Measurements from ENCODE around the gene KPNA2.
A peak's percentile ranks its signal among the peaks of the same experiment; 100 is the strongest.
"Not testable (repeated sequence)": the region's sequence is repeated elsewhere in the genome, so short reads cannot be mapped to it uniquely, and the experiment has no call there.

Gene KPNA2

GRCh38 chr17:68035523-68036303 is at the start of gene KPNA2:
KPNA2 (plus strand) TSS chr17:68035735; CDS start chr17:68037133, 1,398 bp downstream.
- peak; percentile 98 to 99 (median 98) for DNase-seq

GRCh38 chr17:67990909-67991308 is 44.6 kb upstream of the KPNA2 start:
- peak in 2 of 3 experiments; percentile 31 to 55 for DNase-seq

DNA sequence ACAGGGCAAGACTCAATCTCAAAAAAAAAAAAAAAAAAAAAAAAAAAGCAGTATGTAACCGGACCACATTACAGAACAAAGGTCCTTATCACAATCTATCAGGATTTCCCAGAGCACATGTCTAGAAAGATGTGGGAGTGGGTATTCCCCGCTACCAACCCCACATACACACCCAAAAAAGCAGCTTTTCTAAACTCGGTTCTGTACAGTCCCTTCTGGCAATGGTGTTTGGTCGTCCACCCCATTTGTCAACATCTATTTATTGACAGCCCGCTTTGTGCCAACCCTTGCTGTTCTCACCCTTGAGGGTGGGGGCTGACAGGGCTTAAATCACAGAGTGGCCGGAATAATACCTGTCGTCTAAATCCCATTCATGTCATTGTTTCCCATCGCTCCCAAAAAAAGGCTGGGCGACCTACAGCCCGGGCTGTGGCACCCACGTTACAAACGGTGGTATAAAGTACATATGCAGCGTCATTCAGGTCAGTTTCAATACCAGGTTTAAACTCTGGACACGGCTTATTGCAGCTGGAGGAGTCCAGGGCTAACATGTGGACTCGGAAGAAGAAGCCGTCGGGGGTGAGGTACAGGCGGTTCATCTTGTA is 42.9 kb upstream of the KPNA2 start:
- peak in 1 of 3 experiments; percentile 26 for DNase-seq

- peak; percentile 84 to 92 (median 91) for DNase-seq
These were observed 42.2 kb upstream of the KPNA2 start for GRCh38 chr17:67993153-67993997.

DNA sequence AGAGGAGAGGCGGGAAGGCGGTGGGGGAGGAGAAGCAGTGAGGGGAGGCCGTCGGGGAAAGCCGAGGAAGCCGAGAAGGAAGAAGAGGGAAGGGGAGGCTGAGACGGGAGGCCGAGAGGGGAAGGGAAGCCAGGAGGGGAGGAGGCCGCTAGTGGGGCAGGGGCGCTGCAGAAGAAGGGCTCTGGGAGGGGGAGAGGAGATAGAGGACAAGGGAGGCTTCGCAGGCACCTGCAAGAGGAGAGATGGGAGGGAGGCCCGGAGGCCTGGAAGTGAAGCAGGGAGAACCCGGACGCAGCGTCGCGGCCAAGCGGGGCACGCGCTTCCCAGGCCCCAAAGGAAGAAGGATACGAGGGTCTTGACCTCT is 41.6 kb upstream of the KPNA2 start:
- DNase-seq: peak; percentile 35 to 83 (median 77)

GRCh38 chr17:67994817-67995569 is 40.5 kb upstream of the KPNA2 start:
- DNase-seq: peak in 1 of 3 experiments; percentile 42

- peak in 2 of 3 experiments; percentile 25 to 26 for DNase-seq
These were observed 39.8 kb upstream of the KPNA2 start for GRCh38 chr17:67995570-67996263.

- not testable (repeated sequence) for DNase-seq
These were observed 39.0 kb upstream of the KPNA2 start, which contains the start of gene C17orf58 for GRCh38 chr17:67996301-67997171. C17orf58 (minus strand) TSS chr17:67996469; CDS start chr17:67996198, 271 bp downstream.

GRCh38 chr17:67998466-67998865 is 37.1 kb upstream of the KPNA2 start:
- no peak for DNase-seq

DNA sequence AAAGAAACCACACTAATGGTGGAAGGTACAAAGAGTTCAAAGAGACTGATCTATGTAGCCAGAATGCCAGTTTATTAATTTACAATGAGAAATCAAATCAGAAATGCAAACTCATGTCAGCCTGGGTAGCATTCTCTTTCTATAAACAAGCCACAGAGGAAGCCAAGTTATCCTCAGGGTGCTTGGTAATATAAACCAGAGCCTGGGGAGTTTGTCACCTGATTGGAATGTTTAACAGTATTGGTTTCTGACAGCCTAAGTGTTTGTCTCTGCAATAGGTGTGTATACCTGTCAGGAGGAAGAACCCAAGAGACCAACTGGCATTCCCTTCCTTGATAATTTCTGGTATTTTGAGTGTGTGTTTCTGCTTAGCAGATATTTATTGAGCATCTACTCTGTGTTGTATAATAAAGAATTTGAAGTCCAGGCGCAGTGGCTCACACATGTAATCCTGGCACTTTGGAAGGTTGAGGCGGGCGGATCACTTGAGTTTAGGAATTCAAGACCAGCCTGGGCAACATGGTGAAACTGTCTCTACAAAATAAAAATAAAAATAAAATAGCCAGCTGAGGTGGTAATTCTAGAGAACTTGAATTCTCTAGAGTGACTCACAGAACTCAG is 36.1 kb upstream of the KPNA2 start:
- DNase-seq: no peak

- DNase-seq: no peak
These were observed 31.3 kb upstream of the KPNA2 start for GRCh38 chr17:68004201-68004600.

DNA sequence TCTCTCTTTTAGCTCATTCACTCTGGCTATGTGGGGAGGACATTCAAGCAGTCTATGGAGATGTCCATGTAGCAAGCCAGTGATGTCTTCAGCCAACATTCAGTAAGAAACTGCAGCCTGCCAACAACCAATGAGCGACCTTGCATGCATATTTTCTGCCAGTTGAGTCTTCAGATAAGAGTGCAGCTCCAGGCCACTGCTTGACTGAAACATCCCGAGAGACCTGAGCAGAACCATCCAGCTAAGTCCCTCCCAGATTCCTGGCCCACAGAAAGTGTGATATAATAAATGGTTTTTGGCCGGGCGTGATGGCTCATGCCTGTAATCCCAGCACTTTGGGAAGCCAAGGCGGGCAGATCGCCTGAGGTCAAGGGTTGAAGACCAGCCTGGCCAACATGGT is 28.7 kb upstream of the KPNA2 start:
- no peak for DNase-seq

DNA sequence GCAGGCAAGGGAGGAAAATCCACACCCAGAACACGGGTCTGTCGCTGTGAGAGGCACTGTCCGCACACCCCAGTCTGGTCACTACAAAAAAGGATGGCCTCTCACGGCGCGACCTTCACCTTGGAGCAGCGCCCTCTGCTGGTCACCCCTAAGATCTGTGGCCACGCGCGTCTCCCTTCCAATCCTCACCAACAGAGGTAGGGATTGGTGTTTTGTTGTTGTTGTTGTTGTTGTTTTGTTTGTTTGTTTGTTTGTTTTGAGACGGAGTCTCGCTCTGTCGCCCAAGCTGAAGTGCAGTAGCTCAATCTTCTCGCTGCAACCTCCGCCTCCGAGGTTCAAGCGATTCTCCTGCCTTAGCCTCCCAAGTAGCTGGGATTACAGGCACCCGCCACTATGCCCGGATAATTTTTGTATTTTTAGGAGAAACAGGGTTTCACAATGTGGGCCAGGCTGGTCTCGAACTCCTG is 24.3 kb upstream of the KPNA2 start:
- DNase-seq: peak in 1 of 3 experiments; percentile 16

GRCh38 chr17:68013385-68013784 is 22.1 kb upstream of the KPNA2 start:
- DNase-seq: no peak

GRCh38 chr17:68015081-68015723 is 20.3 kb upstream of the KPNA2 start:
- DNase-seq: no peak

GRCh38 chr17:68016838-68017237 is 18.7 kb upstream of the KPNA2 start:
- DNase-seq: no peak

DNA sequence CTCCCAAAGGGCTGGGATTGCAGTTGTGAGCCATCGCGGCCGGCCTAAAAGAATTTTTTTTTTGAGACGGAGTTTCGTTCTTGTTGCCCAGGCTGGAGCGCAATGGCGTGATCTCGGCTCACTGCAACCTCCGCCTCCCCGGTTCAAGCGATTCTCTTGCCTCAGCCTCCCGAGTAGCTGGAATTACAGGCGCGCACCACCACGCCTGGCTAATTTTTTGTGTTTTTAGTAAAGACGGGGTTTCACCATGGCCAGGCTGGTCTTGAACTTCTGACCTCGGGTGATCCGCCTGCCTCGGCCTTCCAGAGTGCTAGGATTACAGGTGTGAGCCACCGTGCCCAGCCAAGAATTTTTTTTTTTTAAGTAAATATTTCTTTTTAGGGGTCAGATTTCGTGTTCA is 17.0 kb upstream of the KPNA2 start:
- DNase-seq: not testable (repeated sequence)

DNA sequence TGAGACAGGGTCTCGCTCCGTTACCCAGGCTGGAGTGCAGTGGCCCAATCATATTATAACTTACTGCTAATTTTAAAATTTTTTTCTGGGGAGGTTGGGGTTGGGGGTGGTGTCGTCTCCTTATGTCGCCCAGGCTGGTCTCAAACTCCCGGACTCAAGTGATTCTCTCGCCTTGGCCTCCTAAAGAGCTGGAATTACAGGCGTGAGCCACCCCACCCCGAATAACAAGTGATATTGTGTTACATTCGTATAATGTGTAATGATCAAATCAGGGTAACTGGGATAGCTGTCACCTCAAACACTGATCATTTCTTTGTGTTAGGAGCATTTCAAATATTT is 16.2 kb upstream of the KPNA2 start:
- DNase-seq: no peak

GRCh38 chr17:68019675-68020408 is 15.7 kb upstream of the KPNA2 start:
- DNase-seq: peak; percentile 95 to 98 (median 96)

All from NCI-H1417 (cell line).